Endothelial cell of umbilical vein (primary cell): ENCODE results near the gene ETNK2. TPM values are rescaled to one million over a fixed set of nuclear protein-coding genes. Genes with fewer than 3 reads are reported as not detected.

Source experiments
- BruUV-seq: library from RNA; stranded (reverse); fragments of 400-500 nt; replicated peaks from 2 replicates; lab custom pipeline; 2021; lab: Mats Ljungman, UMichigan
- CTCF ChIA-PET: fragments of 300-600, 350-600 bp; sonication (Branson Sonifier 250); formaldehyde crosslinking; loops from one replicate; lab custom pipeline; 2021; ENCODE audit warnings: antibody characterized with exemption, inconsistent platforms; lab: Charles Lee
- POLR2A ChIA-PET: fragments of 300-600, 350-600 bp; sonication (Branson Sonifier 250); formaldehyde crosslinking; loops from one replicate; lab custom pipeline; 2021; ENCODE audit warnings: antibody characterized with exemption, inconsistent platforms; lab: Charles Lee
- DNase-seq: peaks from one replicate; pipeline ENCODE4 v3.0.0-alpha.2; 2011; ENCODE audit warnings: low read depth, low spot score
- FAIRE-seq: peaks from 2 replicates; lab custom pipeline; 2011; peaks lifted over from hg19 to GRCh38; lab: Jason Lieb, UNC
- H2AFZ ChIP-seq: 2 replicates; pipeline ENCODE4 v1.6.0; 2012; ENCODE audit warnings: low read depth, low read length, control low read depth, inconsistent platforms
- H3K27ac ChIP-seq: 2 replicates; pipeline ENCODE4 v1.5.1; 2011; ENCODE audit warnings: low read depth, mild to moderate bottlenecking, control low read depth, low read length, moderate library complexity; ENCODE audit not compliant: insufficient read depth
- H3K27me3 ChIP-seq, 2 experiments: 2 replicates each; pipeline versions ENCODE4 v1.6.0 to v1.6.1; 2011; ENCODE audit warnings: low read length in 2 of 2, mixed read lengths in 1 of 2; ENCODE audit not compliant: control insufficient read depth in 2 of 2, insufficient read depth in 2 of 2
- H3K36me3 ChIP-seq, 2 experiments: 2 replicates in 1 of 2; 3 replicates in 1 of 2; pipeline ENCODE4 v1.5.1; 2011; ENCODE audit warnings: low read length in 2 of 2, mild to moderate bottlenecking in 1 of 2, moderate library complexity in 1 of 2; ENCODE audit not compliant: control insufficient read depth in 2 of 2, insufficient read depth in 2 of 2; ENCODE audit errors: extremely low read depth in 1 of 2
- H3K4me1 ChIP-seq: 3 replicates; pipeline ENCODE4 v1.5.1; 2011; ENCODE audit warnings: mild to moderate bottlenecking, low read length; ENCODE audit not compliant: control insufficient read depth, insufficient read depth; ENCODE audit errors: extremely low read depth
- H3K4me2 ChIP-seq: 2 replicates; pipeline ENCODE4 v1.6.1; 2011; ENCODE audit warnings: low read length, control low read depth, mixed read lengths; ENCODE audit not compliant: insufficient read depth
- H3K4me3 ChIP-seq, 3 experiments: fragments of 200-600 bp in 1 of 3; sonication (generic), shearing (Covaris generic) in 1 of 3; replicated peaks in 1 of 3; 2 replicates each; pipeline ENCODE4 v1.5.1; 2011 to 2016; ENCODE audit warnings: control low read depth in 3 of 3, low read length in 3 of 3, mild to moderate bottlenecking in 2 of 3, inconsistent platforms in 1 of 3, low read depth in 1 of 3, moderate library complexity in 1 of 3; ENCODE audit not compliant: insufficient read depth in 1 of 3
- H3K79me2 ChIP-seq: 2 replicates; pipeline ENCODE4 v1.6.0; 2012; ENCODE audit warnings: low read length, inconsistent platforms; ENCODE audit not compliant: control insufficient read depth, insufficient read depth
- H3K9ac ChIP-seq: replicated peaks from 2 replicates; pipeline ENCODE3; 2011; ENCODE audit warnings: low read length, control low read depth; ENCODE audit not compliant: insufficient read depth; ENCODE audit errors: extremely low read depth
- H3K9me1 ChIP-seq: replicated peaks from 3 replicates; pipeline ENCODE4 v1.6.0; 2011; ENCODE audit warnings: mild to moderate bottlenecking, low read length; ENCODE audit not compliant: control insufficient read depth, insufficient read depth; ENCODE audit errors: extremely low read depth
- H3K9me3 ChIP-seq: replicated peaks from 2 replicates; pipeline ENCODE4 v1.5.1; 2012; ENCODE audit warnings: low read length, inconsistent platforms; ENCODE audit not compliant: control insufficient read depth, insufficient read depth
- H4K20me1 ChIP-seq: replicated peaks from 2 replicates; pipeline ENCODE3; 2011; ENCODE audit warnings: mild to moderate bottlenecking, low read length; ENCODE audit not compliant: control insufficient read depth, insufficient read depth; ENCODE audit errors: extremely low read depth
- EZH2 ChIP-seq: IDR thresholded peaks from 2 replicates; pipeline ENCODE4 v1.6.1; 2012; ENCODE audit warnings: borderline replicate concordance, low read depth, mild to moderate bottlenecking, moderate library complexity, low read length, inconsistent platforms; ENCODE audit not compliant: severe bottlenecking
- FOS ChIP-seq: IDR thresholded peaks from 2 replicates; pipeline ENCODE4 v1.6.1; 2011; ENCODE audit warnings: mild to moderate bottlenecking, low read length, moderate library complexity, borderline replicate concordance; ENCODE audit not compliant: insufficient read depth
- GATA2 ChIP-seq: IDR thresholded peaks from 2 replicates; pipeline ENCODE4 v1.7.0; 2011; ENCODE audit warnings: low read depth, mild to moderate bottlenecking, moderate library complexity, mixed read lengths, low read length; ENCODE audit not compliant: insufficient read length, insufficient read depth
- JUN ChIP-seq: IDR thresholded peaks from 2 replicates; pipeline ENCODE4 v1.6.1; 2011; ENCODE audit warnings: borderline replicate concordance, low read depth; ENCODE audit not compliant: insufficient read length, insufficient read depth
- MYC ChIP-seq: IDR thresholded peaks from one replicate; pipeline ENCODE4 v1.6.1; 2011; ENCODE audit warnings: mild to moderate bottlenecking, low read depth, low read length
- POLR2A ChIP-seq: IDR thresholded peaks from 2 replicates; pipeline ENCODE4 v1.6.1; 2012; ENCODE audit warnings: low read depth, mild to moderate bottlenecking, control low read depth, low read length
- POLR2AphosphoS5 ChIP-seq: IDR thresholded peaks from 2 replicates; pipeline ENCODE4 v1.6.1; 2012; ENCODE audit warnings: low read depth, mild to moderate bottlenecking, control low read depth, low read length, moderate library complexity; ENCODE audit not compliant: insufficient read depth
- dilution Hi-C: fragments of 300-500 bp; cut with MboI; formaldehyde crosslinking; loops from one replicate; pipeline ENCODE4 v1.15.0; 2019; ENCODE audit warnings: low sequenced_read_pairs; ENCODE audit not compliant: extremely low pct_ligation_motif_present
- intact Hi-C: fragments of 100-400 bp; cut with micrococcal nuclease; formaldehyde crosslinking; loops from one replicate; pipeline ENCODE4 v1.10.0; 2022
- polyA plus RNA-seq, 4 experiments: library from polyadenylated mRNA; depleted of rRNA in 3 of 4; stranded (reverse) in 3 of 4; unstranded in 1 of 4; fragments of >200 nt; gene quantifications; 2 replicates each; pipeline versions ENCODE4 v1.2.1 to v1.2.3, GENCODE V29; 2011 to 2012; ENCODE audit warnings: missing spikeins in 1 of 4
- total RNA-seq: library from RNA; stranded (reverse); gene quantifications from 2 replicates; pipeline ENCODE4 v1.2.3, GENCODE V29; 2021
- TF ChIP-seq, protein P1 (sequence below), 2 donors: IDR thresholded peaks; 1 replicate in 1 of 2; 2 replicates in 1 of 2; pipeline ENCODE4 v1.5.1; 2011; ENCODE audit warnings: low read length in 2 of 2, mild to moderate bottlenecking in 2 of 2, moderate library complexity in 2 of 2, control low read depth in 1 of 2, inconsistent platforms in 1 of 2, low read depth in 1 of 2; ENCODE audit not compliant: insufficient read depth in 1 of 2; ENCODE audit errors: extremely low read depth in 1 of 2
- TF ChIP-seq, protein P2 (sequence below): IDR thresholded peaks from 2 replicates; pipeline ENCODE4 v1.6.1; 2011; ENCODE audit not compliant: insufficient read depth, insufficient read length

ETNK2 gene
- total and polyA plus RNA-seq, 2 donors (not counting 3 experiments of a cell fraction or from before 2014, with no cell fraction given): 13.5 to 27.5 TPM

DNA sequence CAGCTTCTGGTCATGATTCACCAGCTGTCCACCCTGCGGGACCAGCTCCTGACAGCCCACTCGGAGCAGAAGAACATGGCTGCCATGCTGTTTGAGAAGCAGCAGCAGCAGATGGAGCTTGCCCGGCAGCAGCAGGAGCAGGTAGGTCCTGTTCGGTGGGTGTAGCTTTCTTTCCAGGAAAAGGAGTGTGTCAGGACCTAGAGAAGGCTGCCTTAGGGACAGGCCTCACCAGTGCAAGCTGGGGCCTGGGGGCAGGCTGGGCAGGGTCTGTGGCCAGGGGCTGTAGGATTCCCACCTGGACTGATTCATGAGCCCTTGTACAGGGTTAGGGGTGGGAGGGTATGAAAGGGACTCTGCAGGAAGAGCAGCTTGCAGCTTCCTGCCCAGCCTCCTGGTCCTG, 35.3 kb downstream of the ETNK2 start:
- FAIRE-seq (no peak), DNase-seq (no peak)
- Histone ChIP-seq H3K9ac (no peak overlapping the region), H3K9me1 (no peaks in the 10 kb centered on the region), H4K20me1 (no peaks in the 10 kb centered on the region), H3K4me2 (no peak overlapping the region), H3K9me3 (no peaks in the 10 kb centered on the region), H3K79me2 (no peaks in the 10 kb centered on the region), H3K36me3 (peaks cover 0 to 27% of the 10 kb centered on the region in 2 experiments), H2AFZ (no peak overlapping the region), H3K4me3 (no peak overlapping the region), H3K27ac (no peak overlapping the region), H3K27me3 (no peaks in the 10 kb centered on the region), H3K4me1 (peaks cover 9% of the 10 kb centered on the region)
- intact Hi-C loops (no loop called here), dilution Hi-C loops (no loop called here)
- TF ChIP-seq FOS (no peak), POLR2A (no peak), GATA2 (no peak), MYC (no peak), JUN (no peak), POLR2AphosphoS5 (no peak), EZH2 (no peak)
- TF ChIP-seq, protein P1, sequence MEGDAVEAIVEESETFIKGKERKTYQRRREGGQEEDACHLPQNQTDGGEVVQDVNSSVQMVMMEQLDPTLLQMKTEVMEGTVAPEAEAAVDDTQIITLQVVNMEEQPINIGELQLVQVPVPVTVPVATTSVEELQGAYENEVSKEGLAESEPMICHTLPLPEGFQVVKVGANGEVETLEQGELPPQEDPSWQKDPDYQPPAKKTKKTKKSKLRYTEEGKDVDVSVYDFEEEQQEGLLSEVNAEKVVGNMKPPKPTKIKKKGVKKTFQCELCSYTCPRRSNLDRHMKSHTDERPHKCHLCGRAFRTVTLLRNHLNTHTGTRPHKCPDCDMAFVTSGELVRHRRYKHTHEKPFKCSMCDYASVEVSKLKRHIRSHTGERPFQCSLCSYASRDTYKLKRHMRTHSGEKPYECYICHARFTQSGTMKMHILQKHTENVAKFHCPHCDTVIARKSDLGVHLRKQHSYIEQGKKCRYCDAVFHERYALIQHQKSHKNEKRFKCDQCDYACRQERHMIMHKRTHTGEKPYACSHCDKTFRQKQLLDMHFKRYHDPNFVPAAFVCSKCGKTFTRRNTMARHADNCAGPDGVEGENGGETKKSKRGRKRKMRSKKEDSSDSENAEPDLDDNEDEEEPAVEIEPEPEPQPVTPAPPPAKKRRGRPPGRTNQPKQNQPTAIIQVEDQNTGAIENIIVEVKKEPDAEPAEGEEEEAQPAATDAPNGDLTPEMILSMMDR (IDR thresholded peaks at IDR 0.05; ENCODE audit: extremely low read depth in 1 of 2, insufficient read depth in 1 of 2, low read depth in 1 of 2, low read length in 2 of 2): no peak
- TF ChIP-seq, protein P2, sequence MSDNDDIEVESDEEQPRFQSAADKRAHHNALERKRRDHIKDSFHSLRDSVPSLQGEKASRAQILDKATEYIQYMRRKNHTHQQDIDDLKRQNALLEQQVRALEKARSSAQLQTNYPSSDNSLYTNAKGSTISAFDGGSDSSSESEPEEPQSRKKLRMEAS: no peak
- BruUV-seq: no TSS peak
- POLR2A ChIA-PET: no interaction called here
- CTCF ChIA-PET: interaction anchor here (1.6 to 6.7 kb wide), 3 partner anchors 9 to 245 kb away, joined by 4 to 45 read pairs (median 23); no protein-coding TSS in a partner anchor
